ENCODE data around the gene FMC1.
"Not testable (repeated sequence)": the region's sequence is repeated elsewhere in the genome, so short reads cannot be mapped to it uniquely, and the experiment has no call there.

FMC1 gene

DNA sequence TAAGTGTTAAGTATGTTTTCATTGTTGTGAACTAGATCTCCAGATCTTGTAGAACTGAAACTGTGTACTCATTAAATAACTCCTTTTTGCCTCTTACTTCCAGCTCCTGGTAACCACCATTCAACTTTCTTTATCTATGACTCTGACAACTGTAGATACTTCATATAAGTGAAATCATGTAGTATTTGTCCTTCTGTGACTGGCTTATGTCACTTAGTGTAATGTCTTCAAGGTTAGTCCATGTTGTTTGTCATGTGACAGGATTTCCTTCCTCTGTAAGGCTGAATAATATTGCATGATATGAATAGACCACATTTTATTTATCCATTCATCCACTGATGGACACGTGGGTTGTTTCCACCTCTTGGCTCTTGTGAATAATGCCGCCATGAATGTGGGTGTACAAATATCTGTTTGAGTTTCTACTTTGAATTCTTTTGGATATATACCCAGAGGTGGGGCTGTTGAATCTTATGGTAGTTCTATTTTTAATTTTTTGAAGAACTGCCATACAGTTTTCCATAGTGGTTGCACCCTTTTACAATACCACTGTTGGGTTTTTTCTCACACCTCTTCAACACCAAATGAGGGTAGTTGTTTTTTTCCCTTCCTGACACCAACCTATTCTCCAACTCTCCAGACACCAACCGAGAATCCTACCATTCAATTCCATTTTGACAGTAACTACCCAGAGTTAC lies 10.7 kb upstream of the FMC1 start:
- TF ChIP-seq, protein P1, sequence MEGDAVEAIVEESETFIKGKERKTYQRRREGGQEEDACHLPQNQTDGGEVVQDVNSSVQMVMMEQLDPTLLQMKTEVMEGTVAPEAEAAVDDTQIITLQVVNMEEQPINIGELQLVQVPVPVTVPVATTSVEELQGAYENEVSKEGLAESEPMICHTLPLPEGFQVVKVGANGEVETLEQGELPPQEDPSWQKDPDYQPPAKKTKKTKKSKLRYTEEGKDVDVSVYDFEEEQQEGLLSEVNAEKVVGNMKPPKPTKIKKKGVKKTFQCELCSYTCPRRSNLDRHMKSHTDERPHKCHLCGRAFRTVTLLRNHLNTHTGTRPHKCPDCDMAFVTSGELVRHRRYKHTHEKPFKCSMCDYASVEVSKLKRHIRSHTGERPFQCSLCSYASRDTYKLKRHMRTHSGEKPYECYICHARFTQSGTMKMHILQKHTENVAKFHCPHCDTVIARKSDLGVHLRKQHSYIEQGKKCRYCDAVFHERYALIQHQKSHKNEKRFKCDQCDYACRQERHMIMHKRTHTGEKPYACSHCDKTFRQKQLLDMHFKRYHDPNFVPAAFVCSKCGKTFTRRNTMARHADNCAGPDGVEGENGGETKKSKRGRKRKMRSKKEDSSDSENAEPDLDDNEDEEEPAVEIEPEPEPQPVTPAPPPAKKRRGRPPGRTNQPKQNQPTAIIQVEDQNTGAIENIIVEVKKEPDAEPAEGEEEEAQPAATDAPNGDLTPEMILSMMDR (conservative IDR thresholded peaks at IDR 0.05; ENCODE audit: low read length), result no peak
- no peak for DNase-seq (ENCODE audit: low read depth)

DNA sequence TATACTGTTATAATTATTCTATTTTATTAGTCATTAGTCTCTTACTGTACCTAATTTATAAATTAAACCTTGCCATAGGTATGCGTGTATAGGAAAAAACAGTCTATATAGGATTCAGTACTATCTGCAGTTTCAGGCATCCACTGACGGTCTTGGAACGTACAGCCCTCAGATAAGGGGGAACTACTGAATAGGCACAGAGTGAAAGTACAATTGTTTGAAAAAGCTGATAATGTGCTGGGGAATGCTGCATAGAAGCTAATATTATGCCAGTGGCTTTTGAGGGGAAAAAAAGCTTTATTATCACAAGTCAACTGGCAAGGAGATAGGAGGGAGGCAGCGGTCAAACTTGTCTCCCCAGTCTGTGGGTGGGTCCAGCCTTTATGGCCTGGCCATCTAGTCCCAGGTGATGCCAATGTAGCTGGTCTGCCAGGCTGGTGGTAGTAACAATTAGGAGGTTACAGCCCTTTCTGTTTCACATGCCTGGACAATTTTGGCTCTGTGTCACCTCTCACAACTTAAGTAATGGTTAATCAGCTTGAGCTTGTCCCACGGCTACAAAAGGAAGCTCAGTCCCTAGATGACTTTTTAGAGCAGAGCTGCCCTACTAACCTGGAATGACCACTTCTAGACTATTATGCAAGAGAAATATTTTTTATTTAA lies 8.3 kb upstream of the FMC1 start:
- no peak for DNase-seq (ENCODE audit: low read depth)
- H3K4me3 ChIP-seq (ENCODE audit: low read length), result no peak overlapping the region
- TF ChIP-seq, protein P1 (conservative IDR thresholded peaks at IDR 0.05; ENCODE audit: low read length), result no peak

More for the DNA sequence above, 10.7 kb upstream of the FMC1 start:
- H3K4me3 ChIP-seq (ENCODE audit: low read length), result no peak overlapping the region

DNA sequence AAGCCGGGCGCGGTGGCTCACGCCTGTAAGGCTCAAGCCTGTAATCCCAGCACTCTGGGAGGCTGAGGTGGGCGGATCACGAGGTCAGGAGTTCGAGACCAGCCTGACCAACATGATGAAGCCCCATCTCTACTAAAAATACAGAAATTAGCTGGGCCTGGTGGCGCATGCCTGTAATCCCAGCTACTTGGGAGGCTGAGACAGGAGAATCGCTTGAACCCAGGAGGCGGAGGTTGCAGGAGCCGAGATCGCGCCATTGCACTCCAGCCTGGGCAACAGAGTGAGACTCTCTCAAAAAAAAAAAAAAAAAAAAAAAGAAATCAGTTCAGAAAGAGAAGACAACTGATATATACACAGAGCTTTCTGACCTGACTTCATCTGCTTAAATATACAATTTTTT lies 7.7 kb upstream of the FMC1 start:
- not testable (repeated sequence) for DNase-seq (ENCODE audit: low read depth); H3K4me3 ChIP-seq (ENCODE audit: low read length)

DNA sequence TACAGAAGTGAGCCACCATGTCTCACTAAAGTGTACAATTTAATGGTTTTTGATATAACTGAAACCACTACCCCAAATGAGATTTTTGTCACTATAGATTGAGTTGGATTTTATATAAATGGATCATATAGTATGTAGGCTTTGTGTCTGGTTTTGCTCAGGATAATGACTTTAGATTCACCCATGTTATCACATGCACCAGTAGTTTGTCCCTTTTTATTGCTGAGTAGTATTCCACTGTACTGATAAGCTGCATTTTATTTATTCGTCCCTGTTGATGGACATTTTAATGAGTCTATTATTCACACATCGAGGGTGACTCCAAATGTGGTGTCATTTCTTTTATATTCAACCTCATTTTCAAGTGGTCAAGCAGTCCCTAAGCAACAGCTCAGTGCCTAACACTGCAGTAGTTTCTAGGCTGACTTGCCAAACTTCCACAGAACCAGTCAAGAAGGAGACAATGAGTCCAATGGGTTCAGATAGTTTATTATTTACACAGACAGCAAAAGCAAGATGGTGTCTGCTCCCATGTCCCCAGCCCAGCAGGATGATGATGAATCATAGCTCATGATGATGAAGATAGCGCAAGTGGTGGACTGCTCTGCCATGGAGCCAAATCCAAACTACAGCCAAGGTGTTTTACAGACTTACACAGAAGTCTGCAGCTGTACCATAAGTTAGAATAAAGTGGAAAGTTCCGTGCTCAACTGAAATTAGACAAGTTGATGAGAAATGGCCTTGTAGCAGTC lies 6.6 kb upstream of the FMC1 start:
- DNase-seq (ENCODE audit: low read depth), result no peak
- TF ChIP-seq, protein P1 (conservative IDR thresholded peaks at IDR 0.05; ENCODE audit: low read length), result no peak
- no peak overlapping the region for H3K4me3 ChIP-seq (ENCODE audit: low read length)

DNA sequence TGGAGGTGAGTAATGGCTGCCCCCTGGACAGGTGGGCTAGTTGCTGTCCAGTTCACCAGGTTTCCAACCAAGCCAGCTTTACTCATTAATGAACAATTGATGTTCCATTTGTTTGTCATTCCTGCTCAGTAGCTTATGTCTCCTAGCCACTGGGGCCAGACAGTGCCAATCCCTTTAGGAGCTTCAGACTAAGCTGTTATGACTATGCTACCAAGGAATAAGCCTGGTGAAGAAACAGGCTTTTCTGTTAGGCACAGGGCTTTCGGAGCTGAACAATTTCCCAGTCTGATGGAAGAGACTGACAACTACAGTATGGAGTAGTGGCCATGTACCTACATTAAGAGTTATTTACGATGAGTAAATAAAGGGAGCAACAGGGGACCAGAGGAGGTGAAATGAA lies 2.1 kb upstream of the FMC1 start:
- TF ChIP-seq, protein P1 (conservative IDR thresholded peaks at IDR 0.05; ENCODE audit: low read length), result no peak
- H3K4me3 ChIP-seq (ENCODE audit: low read length), result no peak overlapping the region
- DNase-seq (ENCODE audit: low read depth), result no peak

DNA sequence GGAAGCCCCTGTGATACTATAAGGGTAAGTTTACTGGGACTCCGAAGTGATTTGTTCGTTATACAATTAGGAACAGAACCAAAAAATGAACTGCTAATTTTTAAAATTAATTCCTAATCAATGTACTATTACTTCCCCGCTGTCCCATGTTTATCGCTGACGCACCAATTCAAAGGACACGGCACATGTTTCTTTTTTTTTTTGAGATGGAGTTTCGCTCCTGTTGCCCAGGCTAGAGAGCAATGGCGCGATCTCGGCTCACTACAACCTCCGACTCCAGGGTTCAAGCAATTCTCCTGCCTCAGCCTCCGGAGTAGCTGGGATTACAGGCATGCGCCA lies 1.5 kb upstream of the FMC1 start:
- TF ChIP-seq, protein P1 (conservative IDR thresholded peaks at IDR 0.05; ENCODE audit: low read length), result no peak
- DNase-seq (ENCODE audit: low read depth), result no peak

DNA sequence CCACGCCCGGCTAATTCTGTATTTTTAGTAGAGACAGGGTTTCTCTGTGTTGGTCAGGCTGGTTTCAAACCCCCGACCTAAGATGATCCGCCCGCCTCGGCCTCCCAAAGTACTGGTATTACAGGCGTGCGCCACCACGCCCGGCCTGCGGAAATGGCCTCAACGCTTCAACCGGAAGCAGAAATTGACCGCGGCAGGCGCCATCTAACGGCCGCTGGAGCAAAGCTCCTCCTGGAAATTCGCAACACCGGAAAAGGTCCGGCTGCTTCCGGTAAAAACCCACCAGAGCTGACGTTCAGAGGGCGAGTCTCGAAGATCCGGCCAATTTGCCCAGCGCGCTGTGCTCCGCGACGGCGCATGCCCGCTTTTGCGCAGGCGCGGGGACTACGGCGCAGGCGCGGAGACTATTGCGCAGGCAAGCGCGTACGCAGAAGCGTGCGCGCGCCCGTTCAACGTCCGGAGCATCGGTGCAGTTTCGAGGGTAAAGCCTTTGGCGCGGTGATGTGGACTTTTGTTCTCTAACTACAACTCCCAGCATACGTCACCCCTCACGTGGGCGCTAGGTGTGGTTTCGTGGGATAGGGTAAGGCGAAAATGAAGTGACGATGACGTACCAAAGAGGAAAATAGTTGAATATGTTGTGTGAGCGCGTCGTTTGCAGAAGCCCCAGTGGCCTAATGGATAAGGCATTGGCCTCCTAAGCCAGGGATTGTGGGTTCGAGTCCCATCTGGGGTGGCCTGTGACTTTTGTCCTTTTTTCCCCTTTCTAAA lies 915 bp upstream of the FMC1 start:
- TF ChIP-seq, protein P1 (conservative IDR thresholded peaks at IDR 0.05; ENCODE audit: low read length), result peak; percentile 74

More for the DNA sequence above, 1.5 kb upstream of the FMC1 start:
- peak overlapping the region; percentile 97 for H3K4me3 ChIP-seq (ENCODE audit: low read length)

More for the DNA sequence above, 915 bp upstream of the FMC1 start:
- peak overlapping the region; percentile 97 for H3K4me3 ChIP-seq (ENCODE audit: low read length)
- peak; percentile 99 for DNase-seq (ENCODE audit: low read depth)
